Ramos (cell line): Measurements from ENCODE around the gene PIK3CA.
"Not testable (repeated sequence)": the region's sequence is repeated elsewhere in the genome, so short reads cannot be mapped to it uniquely, and the experiment has no call there.

Experiments used
- in situ Hi-C: fragments of 300-500 bp; cut with MboI; formaldehyde crosslinking; loops from one replicate; pipeline ENCODE4 v1.14.3; 2022; ENCODE audit warnings: low sequenced_read_pairs; ENCODE audit not compliant: unreplicated experiment

The PIK3CA gene

DNA sequence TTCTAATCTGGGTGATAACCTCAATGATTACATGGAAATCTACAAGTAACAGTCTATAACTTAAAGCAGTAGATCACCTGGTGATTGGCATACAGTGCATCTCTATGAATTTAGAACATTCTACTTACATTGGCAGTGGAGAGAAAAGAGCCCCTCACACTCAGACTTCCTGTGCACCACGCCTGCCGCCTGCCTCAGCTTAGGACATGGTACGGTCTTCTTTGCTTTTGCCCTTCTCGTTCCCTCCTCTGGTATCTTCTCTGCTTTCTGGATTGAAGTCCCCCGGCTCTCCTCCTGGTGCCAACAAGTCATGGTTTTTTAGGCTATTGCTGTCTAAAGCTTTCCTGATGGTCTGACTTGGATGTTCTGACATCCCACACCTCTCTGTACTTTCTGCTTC, 110.7 kb downstream of the PIK3CA start:
- in situ Hi-C loops, result no loop called here

DNA sequence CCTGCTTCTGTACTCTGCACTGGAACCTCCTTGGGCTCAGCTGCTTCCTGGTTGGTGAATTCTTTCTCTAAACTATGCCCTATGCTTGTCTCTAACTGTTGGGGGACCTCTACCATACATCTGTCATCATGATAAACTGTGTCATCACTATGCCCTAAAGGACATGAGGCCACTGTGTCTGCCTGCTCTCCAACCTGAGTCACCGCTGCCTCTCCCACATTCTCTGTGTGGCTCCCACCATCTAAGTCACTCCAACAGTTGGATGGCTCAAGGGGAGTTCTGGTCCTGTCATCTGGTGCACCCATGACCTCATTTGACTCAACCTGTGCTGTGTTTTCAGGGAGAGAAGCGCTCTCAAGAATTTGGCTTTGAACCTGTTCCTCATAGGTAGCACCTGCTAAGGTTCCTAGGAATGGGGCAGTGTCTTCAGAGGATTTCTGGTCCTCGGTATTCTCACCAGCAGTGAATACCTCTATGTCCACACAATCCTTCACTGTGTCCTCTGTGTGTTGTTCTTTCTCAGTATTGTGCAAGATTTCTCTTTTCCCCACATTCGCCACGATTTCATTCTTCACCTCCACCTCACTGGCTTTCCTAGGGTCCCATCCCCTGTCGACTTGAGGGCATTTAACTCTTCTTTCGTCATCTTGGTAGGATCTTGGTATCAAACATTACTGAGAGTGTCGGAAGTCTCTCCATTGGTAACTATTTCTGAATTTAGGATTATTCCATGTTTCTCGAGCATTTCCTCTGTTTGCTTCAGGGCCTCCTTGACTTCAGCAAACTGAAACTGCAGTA, 112.0 kb downstream of the PIK3CA start:
- in situ Hi-C loops, result not testable (repeated sequence)

DNA sequence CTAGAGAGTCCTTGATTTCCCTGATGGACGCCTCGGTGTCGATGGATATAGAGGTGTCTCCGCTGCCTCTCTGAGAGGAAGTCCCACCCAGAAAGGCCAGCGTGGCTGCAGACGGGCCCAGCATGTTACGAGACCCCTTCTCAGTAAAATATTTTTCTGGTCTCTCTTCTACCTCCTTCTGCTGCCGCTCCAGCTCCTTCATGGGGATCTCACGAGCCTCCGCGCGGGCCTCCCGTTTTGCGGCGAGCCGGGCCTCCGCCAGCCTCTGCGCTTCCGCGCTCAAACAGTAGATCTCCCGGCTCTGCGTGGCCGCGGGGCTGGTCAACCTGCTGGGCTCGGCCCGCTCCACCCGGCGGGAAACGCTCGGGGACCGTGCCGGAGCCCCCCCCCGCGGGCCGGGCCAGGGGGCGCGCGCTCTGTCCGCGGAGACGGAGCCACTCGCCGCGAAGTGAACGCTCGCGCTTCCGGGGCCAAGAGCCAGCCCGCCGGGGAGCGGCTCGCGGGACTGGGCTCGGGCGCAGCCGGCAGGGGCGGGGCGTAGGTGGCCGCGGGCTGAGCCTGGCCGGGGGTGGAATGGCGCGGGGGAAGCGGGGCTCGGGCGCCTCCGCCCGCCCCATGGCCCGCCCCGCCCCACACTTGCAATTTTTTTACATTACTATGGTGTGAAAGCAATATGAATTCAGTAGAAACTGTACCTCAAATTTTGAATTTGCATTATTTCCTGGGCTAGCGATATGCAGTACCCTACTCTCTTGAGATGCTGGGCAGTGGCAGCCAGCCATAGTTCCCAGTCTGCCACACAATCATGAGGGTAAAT, 113.0 kb downstream of the PIK3CA start:
- in situ Hi-C loops, result no loop called here

DNA sequence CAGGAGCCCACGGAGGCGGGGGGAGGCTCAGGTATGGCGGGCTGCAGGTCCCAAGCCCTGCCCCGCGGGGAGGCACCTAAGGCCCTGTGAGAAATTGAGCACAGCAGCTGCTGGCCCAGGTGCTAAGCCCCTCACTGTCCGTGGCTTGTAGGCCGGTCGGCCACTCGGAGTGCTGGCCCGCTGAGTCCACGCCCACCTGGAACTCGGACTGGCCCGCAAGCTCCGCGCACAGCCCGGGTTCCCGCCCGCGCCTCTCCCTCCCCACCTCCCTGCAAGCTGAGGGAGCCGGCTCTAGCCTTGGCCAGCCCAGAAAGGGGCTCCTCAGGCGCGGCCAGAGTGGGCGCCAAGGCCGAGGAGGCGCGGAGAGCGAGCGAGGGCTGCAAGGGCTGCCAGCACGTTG, 115.0 kb downstream of the PIK3CA start:
- in situ Hi-C loops, result no loop called here

DNA sequence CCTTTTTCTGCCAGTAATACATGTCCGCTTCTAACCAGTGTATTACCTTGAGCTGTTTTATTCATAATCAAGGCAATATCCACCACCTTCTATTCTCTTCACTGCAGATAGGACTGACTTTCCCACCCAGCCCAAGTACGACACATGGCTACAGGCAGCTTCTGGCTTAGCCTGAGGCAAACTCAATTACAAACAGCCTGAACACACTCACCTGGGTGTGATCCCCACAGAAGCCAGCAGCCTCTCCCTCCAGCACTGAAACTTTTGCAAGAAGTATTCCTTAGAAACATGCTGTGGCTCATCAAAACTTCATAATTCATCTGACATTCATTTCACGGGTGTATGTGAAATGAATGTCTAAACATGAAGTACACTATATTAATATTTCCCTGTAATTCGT, 116.3 kb downstream of the PIK3CA start:
- in situ Hi-C loops, result no loop called here

DNA sequence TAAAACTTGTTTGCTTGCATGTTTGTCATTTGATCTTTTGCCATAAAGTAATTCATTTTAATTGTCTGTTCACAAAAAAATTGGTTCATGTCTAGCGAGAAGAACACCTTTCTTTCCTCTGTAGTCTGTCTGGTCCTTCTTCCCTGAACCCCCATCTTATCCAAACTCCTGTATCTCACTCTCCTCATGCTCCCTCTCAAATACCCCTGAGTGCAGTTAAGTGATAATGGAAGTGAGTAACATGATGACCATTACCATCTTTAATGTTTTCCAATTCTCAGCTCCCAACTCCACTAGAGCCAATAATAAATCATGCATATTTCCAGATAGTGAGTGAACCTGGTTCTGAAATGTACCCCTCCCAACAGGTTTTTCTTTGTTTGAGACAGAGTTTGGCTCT, 116.9 kb downstream of the PIK3CA start:
- in situ Hi-C loops, result no loop called here

DNA sequence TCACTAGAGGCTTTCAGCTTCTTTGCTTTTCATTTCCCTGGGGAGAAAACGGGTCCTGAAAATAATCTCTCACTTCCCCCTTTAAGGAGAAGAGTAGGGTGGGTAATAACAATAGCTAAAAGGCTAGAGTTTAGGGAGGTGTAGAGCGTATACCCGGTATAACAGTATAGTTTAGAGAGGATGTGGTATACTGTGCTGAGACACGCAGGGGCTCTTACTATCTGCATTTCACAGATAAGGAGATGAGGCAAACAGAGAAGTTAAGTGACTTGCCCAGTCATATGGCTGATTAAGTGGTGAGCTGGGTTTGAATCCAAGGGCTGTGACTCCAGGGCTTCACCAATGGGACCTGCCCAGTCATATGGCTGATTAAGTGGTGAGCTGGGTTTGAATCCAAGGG, 117.7 kb downstream of the PIK3CA start:
- in situ Hi-C loops, result no loop called here

DNA sequence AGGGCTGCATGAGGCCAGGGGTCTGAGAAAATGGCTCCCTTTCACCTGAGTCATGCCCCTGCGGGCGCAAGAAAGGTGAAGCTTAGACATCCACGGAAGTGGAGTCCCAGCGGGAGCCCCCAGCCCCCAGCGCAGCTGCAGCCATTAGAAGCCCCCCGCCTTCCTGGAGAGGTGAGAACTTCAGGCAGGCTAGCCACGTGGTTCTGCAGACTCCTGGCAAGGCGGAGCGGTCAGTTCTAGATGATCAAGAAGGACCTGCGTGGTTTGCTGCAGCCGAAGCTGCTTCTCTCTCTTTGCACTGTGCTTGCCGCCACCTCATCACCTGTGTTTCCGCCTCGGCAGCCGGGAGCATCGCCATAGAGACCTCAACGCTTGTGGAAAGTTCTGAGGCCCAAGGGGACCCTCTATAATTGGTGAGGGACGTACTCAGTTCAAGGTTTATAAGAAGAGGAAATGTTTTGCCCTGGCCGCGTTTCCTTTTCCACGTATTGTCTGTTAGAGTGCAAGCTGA, 118.6 kb downstream of the PIK3CA start:
- in situ Hi-C loops, result no loop called here

DNA sequence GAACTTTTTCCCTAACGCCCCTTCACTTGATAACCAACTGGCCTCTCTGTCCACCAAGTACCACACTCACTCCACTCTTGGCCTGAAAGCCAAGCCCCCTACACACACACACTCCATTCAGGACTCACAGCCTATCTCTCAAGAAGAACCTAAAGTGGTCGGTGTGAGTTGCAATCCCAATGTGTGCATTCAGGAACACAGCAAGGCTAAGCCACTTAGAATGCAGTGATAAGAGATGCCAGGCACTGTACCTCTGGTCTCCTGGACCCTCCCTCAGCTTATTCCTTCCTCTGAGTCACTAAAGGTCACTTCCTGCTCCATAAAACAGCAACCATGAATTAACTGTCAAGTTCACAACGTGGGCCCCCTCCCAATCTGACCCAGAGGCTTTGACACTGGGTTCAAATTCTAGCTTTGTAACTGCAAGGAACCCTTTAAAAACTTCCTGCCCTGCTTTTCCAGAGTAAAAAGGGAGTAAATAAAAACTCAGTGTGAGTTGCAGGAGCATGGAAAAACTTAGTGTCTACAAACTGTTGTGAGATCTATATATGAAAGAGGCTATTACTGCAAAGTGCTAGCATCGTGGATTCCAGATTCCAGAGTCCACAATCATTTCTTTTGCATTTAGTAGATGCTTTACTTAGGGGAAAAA, 120.4 kb downstream of the PIK3CA start:
- in situ Hi-C loops, result no loop called here

DNA sequence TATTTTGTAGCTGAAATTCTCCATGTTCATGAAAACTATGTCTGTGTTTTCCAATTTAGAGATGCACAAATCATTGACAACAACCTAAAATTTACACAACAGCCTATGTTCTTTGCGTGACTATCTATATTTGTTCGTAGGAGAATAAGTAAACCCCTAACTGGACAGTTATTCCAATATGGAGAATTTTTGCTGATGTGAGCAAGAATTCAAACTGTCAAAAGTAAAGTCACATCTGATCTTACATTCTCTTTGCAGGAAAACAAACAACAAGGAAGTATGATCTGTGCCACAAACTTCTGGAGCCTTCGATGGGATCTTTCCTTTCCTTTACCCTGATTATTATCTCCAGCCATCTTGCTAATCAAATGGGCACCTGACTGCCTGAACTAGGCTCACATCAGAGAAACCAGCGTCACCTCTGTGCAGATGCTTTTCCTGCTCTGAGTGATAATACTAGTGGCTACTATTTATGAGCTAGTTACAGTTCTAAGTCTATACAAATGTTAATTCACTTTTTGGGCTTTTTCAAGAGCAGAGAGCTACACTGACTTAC, 121.1 kb downstream of the PIK3CA start:
- in situ Hi-C loops, result no loop called here

DNA sequence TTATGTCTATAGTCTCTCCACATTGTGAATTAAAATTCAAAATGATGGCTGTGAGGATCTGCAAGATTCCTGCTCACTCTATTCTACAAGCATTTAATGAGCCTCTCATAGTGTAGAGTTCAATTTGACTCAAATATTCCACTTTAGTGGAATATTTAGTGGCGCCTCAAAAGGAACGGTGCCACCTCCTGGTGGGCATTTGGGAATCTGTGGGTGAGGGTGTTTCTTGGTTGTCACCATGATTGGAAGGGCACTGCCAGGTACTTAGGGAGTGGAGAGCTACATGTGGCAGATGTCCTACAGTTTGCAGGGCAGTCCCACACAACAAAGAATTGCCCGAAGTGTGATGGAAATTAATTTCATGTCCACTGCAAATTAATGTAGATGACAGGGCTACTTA, 124.2 kb downstream of the PIK3CA start:
- in situ Hi-C loops, result no loop called here

DNA sequence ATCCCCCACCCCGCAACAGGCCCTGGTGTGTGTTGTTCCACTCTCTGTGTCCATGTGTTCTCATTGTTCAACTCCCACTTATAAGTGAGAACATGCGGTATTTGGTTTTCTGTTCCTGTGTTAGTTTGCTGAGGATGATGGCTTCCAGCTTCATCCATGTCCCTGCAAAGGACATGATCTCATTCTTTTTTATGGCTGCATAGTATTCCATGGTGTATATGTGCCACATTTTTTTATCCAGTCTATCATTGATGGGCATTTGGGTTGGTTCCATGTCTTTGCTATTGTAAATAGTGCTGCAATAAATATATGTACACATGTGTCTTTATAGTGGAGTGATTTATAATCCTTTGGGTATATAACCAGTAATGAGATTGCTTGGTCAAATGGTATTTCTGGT, 126.3 kb downstream of the PIK3CA start:
- in situ Hi-C loops, result not testable (repeated sequence)

DNA sequence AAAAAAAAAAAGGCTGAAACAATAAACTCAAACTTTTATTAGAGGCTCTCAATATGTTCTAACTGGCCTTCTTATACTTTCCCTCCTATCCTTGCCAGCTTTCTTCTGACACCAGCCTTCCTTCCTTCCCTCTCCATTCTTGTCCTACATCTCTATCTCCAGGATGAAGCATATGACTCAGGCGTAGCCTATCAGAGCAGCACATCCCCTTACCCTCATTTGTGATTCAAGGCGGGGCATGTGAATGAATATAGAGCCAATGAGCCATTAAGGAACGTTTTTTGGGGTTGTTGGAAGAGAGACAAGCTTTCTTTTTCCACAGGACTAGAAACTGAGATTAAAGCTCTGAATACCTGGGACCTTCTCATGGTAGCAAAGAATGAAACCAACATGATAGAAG, 127.8 kb downstream of the PIK3CA start:
- in situ Hi-C loops, result no loop called here

DNA sequence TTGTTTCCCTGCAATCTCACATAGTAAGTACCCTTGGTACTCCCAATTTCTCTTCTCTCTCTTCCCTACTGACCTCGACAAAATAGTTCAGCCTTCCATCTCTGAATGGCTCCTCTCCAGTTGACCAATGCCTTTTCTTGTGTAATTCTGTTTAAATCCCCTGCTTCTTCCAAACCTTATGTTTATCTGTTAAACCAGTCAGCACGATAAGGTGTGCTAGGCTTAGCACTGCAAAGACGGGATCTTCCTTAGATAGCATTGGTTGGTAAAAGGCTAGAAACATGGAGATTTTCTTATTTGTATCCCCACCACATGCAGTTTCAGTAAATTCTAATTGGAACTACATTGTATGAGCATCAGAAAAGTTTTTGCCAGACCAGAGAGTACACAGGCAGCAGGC, 128.6 kb downstream of the PIK3CA start:
- in situ Hi-C loops, result no loop called here

DNA sequence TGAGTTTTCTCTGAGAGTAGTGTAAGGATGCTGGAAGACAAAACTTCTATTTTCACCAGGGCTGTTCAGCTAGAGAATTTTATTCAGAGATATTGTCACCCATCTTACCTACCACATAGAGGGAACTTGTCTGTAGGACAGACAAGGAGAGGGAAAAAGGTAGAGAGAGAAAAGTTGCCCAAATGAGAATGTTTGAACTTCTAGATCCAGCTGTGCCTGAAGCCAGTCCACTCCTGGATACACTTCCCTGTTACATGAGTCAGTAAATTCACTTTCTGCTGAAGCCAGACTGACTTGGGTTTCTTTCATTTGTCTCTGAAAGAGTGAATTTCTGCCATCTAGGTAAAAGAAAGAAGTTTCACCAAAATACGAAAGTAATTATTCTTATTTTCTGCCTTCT, 130.0 kb downstream of the PIK3CA start:
- in situ Hi-C loops, result no loop called here

DNA sequence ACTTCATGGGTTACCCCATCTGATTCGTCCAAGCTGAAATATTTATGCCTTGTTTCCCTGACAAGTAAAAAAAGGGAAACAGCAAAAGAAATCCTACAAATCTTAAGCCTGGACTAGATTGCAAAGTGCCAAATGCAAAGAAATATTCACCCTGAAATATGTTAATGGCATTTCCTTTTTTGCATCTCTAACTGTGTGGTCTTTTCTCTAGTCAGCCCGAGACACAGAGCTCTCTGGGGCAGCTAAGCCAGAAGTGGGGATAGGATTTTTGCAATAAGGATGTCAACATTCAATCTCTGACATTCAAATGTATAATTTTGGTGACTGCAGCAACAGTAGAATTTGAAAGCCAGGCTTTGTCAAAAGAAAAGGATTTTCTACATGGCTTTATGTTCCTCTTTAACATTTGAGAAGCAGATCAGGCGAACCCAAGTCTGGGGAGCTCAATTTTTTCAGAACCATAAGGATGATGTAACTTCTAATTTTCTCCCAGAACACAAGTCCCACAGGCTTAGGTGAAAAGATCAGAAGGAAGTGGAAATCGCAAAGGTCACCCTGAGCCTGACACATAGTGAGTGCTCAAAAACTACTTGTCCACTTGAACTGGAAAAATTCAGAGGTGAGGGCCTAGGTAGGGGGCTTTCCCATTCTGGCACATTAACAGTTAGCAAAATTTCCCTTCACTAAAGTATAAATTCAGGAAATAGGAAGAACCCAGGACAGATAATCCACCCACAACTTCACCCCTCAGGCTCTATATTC, 131.0 kb downstream of the PIK3CA start:
- in situ Hi-C loops, result no loop called here

DNA sequence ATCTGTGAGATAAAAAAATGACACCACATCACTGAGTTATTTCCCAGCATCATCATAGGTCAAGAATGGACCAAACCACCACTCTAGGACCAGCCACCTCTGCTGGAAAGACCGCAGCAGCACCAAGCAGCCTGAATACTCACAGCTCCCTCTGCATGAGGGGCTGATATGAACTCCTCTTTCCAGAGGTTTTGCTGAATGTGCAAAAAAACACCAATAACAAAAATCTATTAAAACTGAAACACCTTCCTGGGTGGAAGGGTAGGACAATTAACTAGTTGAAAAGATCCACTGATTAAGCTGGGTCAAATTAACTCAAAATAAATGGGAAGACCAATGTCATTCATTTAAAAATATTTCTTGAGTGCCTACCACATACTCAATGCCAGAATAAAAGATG, 131.7 kb downstream of the PIK3CA start:
- in situ Hi-C loops, result no loop called here

DNA sequence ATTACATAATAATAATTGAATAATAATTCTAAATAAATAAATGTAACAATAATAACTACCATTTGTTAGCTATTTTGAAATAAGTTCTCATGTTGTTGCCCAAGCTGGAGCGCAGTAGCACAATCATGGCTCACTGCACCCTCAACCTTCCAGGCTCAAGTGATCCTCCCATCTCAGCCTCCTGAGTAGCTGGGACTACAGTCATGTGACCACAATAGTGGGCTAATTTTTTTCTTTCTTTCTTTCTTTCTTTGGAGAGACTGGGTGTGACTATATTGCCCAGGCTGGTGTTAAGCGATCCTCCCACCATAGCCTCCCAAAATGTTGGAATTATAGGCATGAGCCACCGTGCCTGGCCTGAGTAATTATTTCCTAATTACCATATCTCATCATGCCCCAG, 133.7 kb downstream of the PIK3CA start:
- in situ Hi-C loops, result no loop called here

DNA sequence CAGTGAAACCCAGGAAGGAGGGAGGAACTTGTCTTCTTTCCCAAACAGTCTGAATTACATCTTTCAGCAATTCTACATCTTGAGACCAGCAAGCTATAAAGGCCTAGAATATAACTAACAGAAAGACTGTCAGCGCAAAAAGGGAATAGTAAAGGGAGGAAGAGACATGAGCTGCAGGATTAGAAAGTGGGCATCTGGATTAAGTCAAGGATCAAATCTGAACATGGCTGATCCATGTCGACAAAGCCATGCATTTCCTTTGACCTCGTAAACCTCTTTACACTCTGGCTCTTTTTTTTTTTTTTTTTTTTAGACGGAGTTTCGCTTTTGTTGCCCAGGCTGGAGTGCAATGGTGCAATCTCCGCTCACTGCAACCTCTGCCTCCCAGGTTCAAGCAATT, 138.2 kb downstream of the PIK3CA start:
- in situ Hi-C loops, result no loop called here

DNA sequence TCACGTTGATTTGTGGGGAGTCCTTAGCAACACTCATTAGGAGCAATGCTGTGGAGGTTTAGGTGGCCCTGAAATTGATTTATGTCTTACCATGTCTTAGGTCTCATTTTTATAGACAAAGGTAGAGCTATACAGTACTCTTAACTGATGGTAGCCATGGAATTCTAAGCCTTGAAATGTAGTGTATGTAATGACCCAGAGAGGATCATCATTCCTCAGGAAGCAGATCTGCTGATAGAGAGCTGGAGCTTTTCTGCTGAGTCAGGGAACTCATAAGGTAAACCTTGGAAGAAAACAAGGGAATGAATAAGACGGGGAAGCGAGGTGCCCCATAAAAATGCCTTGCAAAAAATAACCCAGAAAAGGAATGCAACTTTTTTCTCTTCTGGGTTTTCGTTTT, 140.7 kb downstream of the PIK3CA start:
- in situ Hi-C loops, result no loop called here
